Cardiac muscle cell (in vitro differentiated cells and primary cell): ENCODE results near the gene ACTL10. TPM values are rescaled to one million over a fixed set of nuclear protein-coding genes. Genes with fewer than 3 reads are reported as not detected.

ENCODE experiments used
- DNase-seq, 2 donors: peaks; one replicate each; pipeline versions ENCODE4 v3.0.0 to v3.0.0-alpha.2; 2010 to 2017; ENCODE audit warnings: low read depth in 1 of 2, low spot score in 1 of 2
- H3K27ac ChIP-seq: fragments of 200-600 bp; sonication (generic); 2 replicates; pipeline ENCODE4 v1.5.1; 2016
- H3K27me3 ChIP-seq: fragments of 200-600 bp; sonication (generic); 2 replicates; pipeline ENCODE4 v1.6.0; 2016; ENCODE audit warnings: control low read depth
- H3K36me3 ChIP-seq: fragments of 200-600 bp; sonication (generic); 2 replicates; pipeline ENCODE4 v1.5.1; 2016; ENCODE audit warnings: control low read depth
- H3K4me1 ChIP-seq: fragments of 200-600 bp; sonication (generic); 2 replicates; pipeline ENCODE4 v1.8.1; 2017; ENCODE audit warnings: low read depth, mild to moderate bottlenecking, mixed run types
- H3K4me3 ChIP-seq: fragments of 200-600 bp; sonication (generic); 2 replicates; pipeline ENCODE4 v1.5.1; 2016; ENCODE audit warnings: mild to moderate bottlenecking
- H3K9me3 ChIP-seq: fragments of 200-600 bp; sonication (generic); 2 replicates; pipeline ENCODE4 v1.5.1; 2017; ENCODE audit warnings: low read depth, mild to moderate bottlenecking, control low read depth
- polyA plus RNA-seq: library from polyadenylated mRNA; unstranded; fragments of >200 nt; fragmentation: Nextera tagmentation; extraction: Ambion mirVana; gene quantifications from 2 replicates; pipeline ENCODE4 v1.2.1, GENCODE V29; 2016
- total RNA-seq: library from RNA; depleted of rRNA; stranded (reverse); fragments of >200 nt; gene quantifications from 2 replicates; pipeline ENCODE4 v1.2.3, GENCODE V29; 2016
- TF ChIP-seq, protein P1 (sequence below): IDR thresholded peaks from 2 replicates; pipeline ENCODE4 v1.5.1; 2012; ENCODE audit warnings: low read depth, mild to moderate bottlenecking, low read length

The ACTL10 gene
- total and polyA plus RNA-seq, 2 experiments from 2014 or later = 1.3 to 1.5 TPM

DNA sequence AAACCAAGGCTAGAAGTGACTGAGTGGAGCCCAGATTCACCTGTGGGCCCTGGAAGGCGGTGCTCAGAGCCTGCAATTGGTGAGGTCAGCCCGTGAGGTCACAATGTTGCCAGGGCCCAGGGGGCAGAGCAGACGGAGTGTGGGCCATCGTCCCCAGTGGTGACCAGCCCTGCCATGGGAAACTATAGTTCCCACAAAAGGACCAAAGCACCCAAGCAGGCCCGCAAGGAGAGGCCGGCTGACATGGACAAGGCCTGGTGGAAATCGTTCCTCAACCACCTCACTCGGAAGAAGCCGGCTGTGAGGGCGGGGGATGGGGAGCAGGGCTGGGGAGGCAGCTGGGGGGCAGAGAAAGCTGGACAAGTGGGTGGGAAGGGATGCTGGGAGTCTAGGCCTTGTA lies 4.6 kb upstream of the ACTL10 start, which contains the start of gene C20orf144:
Gene C20orf144, plus strand, starts transcription at position 156 of the 400 bp plus-strand sequence. Its CDS starts 19 bp downstream, at position 175.
- no peak for DNase-seq
- Histone ChIP-seq H3K36me3 (peaks cover 18% of the 10 kb centered on the region), H3K9me3 (no peaks in the 10 kb centered on the region), H3K4me1 (peaks cover 11% of the 10 kb centered on the region), H3K27me3 (no peaks in the 10 kb centered on the region), H3K27ac (peak within 1 kb of the TSS; percentile 29), H3K4me3 (peak within 1 kb of the TSS; percentile 44)
- TF ChIP-seq, protein P1, sequence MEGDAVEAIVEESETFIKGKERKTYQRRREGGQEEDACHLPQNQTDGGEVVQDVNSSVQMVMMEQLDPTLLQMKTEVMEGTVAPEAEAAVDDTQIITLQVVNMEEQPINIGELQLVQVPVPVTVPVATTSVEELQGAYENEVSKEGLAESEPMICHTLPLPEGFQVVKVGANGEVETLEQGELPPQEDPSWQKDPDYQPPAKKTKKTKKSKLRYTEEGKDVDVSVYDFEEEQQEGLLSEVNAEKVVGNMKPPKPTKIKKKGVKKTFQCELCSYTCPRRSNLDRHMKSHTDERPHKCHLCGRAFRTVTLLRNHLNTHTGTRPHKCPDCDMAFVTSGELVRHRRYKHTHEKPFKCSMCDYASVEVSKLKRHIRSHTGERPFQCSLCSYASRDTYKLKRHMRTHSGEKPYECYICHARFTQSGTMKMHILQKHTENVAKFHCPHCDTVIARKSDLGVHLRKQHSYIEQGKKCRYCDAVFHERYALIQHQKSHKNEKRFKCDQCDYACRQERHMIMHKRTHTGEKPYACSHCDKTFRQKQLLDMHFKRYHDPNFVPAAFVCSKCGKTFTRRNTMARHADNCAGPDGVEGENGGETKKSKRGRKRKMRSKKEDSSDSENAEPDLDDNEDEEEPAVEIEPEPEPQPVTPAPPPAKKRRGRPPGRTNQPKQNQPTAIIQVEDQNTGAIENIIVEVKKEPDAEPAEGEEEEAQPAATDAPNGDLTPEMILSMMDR = no peak

DNA sequence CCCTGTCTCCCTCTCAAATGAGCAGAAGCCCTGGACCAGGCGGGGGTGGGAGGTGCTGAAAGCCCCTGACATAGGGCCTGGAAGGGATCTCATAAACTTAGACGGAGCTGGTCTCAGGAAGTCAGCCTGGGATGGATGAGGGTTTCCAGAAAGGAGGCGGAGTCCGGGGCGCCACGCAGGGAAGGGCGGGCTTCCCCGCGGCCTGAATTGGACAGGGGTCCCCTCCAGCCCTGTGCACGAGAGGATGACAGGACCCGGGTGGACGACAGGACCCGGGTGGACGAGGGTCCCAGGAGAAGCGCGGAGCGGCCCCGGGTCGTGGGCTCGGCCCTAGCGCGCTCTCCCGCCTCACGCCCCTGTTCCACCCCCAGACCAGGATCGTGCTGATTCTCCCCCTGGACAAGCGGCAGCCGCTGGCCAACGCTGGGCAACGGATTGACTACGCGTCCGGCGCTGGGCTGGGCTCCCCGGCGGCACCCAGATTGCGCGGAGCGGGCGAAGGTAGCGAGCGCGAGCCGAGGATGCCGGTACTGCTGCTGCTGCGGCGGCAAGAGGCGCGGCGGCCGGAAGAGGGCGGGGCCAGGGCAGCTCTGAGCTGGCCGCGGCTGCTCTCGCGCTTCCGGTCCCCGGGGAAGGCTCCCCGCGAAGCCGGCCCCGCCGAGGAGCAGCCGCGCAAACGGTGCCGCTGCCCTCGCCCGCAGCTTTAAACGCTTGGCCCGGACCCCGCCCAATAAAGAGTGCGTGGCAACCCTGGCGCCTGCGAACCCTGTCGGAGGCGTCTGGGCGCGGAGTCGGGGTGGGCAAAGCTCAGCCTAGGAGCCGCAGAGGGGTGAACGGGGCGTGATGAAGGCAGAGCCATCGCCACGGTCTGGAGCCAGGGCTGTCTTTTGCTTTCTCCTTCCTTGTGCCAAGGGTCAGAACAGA lies 3.3 kb upstream of the ACTL10 start:
- peak; percentile 83 to 91 for DNase-seq
- no peaks in the 10 kb centered on the region for H3K27me3 ChIP-seq
- TF ChIP-seq, protein P1 = no peak
- peak overlapping the region; percentile 44 for H3K4me3 ChIP-seq
- H3K9me3 ChIP-seq = no peaks in the 10 kb centered on the region
- peak overlapping the region; percentile 29 for H3K27ac ChIP-seq
- peaks cover 13% of the 10 kb centered on the region for H3K36me3 ChIP-seq
- peaks cover 11% of the 10 kb centered on the region for H3K4me1 ChIP-seq

DNA sequence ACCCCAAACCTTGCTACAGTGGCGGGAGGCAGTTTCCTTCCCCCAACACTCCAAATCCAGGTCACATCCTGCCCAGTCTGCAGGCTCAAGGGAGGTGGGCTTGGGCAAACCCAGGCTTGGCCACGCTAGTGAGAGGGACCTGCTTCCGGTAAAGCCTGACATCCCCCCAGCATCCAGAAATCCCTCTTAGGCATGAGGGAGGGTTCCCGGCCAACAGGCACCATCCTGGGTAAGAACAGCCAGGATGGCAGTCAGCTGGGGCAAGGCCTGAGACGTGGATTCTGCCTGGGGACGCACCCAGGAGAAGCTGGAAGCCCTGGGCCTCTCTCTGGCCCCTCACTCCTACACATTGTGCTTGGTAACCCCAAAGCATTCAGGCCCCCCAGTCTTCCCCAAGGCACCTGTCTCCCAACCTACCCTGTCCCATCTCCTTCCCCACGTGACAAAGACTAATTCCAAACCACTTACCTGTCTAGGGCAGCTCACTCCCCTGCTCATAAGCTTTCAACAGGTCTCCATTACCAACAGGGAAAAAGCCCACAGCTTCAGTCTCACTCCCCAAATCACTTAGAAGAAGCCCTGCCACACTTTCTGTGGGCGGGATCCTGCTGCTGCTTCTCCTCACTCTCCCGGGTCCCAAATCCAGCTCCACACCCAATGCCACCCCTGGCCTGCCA lies 2.5 kb upstream of the ACTL10 start:
- peak overlapping the region; percentile 44 for H3K4me3 ChIP-seq
- H3K27me3 ChIP-seq = no peaks in the 10 kb centered on the region
- DNase-seq = no peak
- no peaks in the 10 kb centered on the region for H3K9me3 ChIP-seq
- H3K36me3 ChIP-seq = peaks cover 13% of the 10 kb centered on the region
- H3K4me1 ChIP-seq = peaks cover 11% of the 10 kb centered on the region
- TF ChIP-seq, protein P1 = no peak
- peak overlapping the region; percentile 29 for H3K27ac ChIP-seq

DNA sequence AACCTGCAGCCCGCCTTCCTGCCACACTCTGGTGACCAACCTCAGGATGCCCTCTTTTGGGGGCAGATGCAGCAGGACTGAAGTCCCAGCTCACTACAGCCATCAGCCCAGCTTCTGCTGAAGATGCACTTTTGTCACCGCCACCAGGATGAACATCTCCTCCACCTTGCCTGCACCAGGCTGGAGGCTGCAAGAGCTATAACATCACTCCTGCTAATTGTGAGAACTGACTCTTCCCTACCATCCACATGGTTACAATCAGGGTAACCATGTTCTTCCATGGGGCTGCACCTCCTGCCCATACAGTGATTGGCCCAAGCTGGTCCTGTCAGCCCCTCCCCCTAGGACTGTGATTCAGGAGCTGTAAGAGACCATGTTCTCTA lies 2.0 kb upstream of the ACTL10 start:
- TF ChIP-seq, protein P1 = no peak
- H3K9me3 ChIP-seq = no peaks in the 10 kb centered on the region
- H3K27ac ChIP-seq = no peak overlapping the region
- no peak overlapping the region for H3K4me3 ChIP-seq
- H3K36me3 ChIP-seq = peaks cover 9% of the 10 kb centered on the region
- H3K4me1 ChIP-seq = peaks cover 11% of the 10 kb centered on the region
- no peaks in the 10 kb centered on the region for H3K27me3 ChIP-seq
- no peak for DNase-seq

DNA sequence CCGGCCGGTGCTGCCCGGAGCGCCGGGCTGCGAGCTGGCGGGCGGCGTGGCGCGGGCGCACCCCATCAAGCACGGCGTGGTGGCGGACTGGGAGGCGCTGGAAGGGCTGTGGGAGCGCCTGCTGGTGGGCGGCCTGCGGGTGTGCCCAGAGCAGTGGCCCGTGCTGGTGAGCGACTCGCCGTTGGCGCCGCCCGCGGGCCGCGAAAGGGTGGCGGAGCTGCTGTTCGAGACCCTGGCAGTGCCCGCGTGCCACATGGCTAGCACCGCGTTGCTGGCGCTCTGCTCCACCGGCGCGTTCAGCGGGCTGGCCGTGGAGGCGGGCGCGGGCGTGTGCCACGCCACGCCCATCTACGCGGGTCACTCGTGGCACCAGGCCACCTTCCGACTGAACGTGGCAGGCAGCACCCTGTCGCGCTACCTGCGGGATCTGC lies 517 bp downstream of the ACTL10 start:
- TF ChIP-seq, protein P1 = no peak
- DNase-seq = no peak
- peaks cover 13% of the 10 kb centered on the region for H3K36me3 ChIP-seq
- H3K4me1 ChIP-seq = peaks cover 11% of the 10 kb centered on the region
- no peaks in the 10 kb centered on the region for H3K27me3 ChIP-seq
- H3K4me3 ChIP-seq = no peak overlapping the region
- no peaks in the 10 kb centered on the region for H3K9me3 ChIP-seq
- H3K27ac ChIP-seq = no peak overlapping the region
